GM10266 (cell line): Measurements from ENCODE around the gene ERI2.

Experiments used
- DNase-seq: peaks from one replicate; pipeline ENCODE4 v3.0.0; 2012; ENCODE audit errors: extremely low spot score
- TF ChIP-seq, protein P1 (sequence below): IDR thresholded peaks from 2 replicates; pipeline ENCODE4 v1.5.1; 2012; ENCODE audit warnings: mild to moderate bottlenecking, low read depth; ENCODE audit not compliant: control insufficient read depth, insufficient read depth; ENCODE audit errors: missing control alignments

ERI2 gene

DNA sequence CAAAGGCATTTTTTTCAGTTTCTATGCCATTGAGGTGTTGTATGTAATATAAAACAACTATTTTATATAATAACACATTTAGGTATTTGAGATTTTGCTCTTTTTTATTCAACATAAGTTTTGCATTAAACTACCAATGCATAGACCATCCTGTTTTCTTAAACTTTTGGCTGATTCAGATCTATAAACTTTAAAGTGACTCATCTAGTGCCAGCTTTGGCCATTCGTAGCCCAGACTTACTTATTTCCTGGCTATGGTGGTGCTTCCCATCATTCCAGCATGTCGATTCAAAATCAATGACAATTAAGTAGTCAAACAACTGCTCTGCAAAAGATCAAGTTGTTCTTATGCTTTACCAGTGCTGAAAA, 3.1 kb downstream of the ERI2 start:
- TF ChIP-seq, protein P1, sequence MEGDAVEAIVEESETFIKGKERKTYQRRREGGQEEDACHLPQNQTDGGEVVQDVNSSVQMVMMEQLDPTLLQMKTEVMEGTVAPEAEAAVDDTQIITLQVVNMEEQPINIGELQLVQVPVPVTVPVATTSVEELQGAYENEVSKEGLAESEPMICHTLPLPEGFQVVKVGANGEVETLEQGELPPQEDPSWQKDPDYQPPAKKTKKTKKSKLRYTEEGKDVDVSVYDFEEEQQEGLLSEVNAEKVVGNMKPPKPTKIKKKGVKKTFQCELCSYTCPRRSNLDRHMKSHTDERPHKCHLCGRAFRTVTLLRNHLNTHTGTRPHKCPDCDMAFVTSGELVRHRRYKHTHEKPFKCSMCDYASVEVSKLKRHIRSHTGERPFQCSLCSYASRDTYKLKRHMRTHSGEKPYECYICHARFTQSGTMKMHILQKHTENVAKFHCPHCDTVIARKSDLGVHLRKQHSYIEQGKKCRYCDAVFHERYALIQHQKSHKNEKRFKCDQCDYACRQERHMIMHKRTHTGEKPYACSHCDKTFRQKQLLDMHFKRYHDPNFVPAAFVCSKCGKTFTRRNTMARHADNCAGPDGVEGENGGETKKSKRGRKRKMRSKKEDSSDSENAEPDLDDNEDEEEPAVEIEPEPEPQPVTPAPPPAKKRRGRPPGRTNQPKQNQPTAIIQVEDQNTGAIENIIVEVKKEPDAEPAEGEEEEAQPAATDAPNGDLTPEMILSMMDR: no peak
- DNase-seq: no peak

DNA sequence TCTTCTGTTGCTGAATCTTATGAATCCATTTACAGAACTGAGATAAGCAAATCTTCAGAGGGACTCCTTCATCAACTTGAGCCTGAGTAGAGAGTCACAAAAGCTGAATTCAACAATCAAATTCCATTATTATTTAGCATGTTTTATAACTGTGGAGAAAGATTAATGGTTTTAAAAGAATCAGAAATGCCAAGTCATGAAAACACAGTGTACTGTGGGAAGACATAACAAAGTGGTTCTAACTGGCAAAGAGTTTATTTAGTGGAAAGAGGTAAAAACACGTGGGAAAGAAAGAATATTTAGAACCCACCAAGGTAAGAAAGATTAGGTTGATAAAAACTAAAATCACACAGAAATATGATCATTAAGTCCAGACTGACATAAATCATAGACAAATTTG, 5.0 kb downstream of the ERI2 start:
- no peak for DNase-seq
- TF ChIP-seq, protein P1: no peak

- no peak for DNase-seq
- TF ChIP-seq, protein P1: peak; percentile 26
These were observed 6.7 kb downstream of the ERI2 start for GRCh38 chr16:20799599-20799998.

DNA sequence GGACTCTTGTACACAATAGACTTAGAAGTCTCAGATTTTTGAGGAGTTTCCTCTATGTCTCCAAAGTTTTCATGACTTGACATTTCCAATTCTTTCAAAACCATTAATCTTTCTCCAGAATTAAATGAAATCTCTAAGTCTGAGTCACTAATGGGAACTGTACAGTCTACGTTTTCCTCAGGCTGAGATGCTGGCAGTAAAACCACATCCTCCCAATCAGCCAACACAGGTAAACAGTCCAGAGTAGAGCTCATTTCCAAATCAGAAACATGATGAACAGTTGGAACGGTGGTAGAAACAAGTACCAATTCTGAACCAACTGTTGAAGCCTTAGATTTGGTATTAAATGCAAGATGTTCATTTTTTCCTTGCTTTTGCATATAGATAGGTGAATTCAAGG, 7.9 kb downstream of the ERI2 start:
- DNase-seq: no peak
- TF ChIP-seq, protein P1: no peak

GRCh38 chr16:20791923-20792612, 14.2 kb downstream of the ERI2 start:
- DNase-seq: no peak
- TF ChIP-seq, protein P1: no peak

DNA sequence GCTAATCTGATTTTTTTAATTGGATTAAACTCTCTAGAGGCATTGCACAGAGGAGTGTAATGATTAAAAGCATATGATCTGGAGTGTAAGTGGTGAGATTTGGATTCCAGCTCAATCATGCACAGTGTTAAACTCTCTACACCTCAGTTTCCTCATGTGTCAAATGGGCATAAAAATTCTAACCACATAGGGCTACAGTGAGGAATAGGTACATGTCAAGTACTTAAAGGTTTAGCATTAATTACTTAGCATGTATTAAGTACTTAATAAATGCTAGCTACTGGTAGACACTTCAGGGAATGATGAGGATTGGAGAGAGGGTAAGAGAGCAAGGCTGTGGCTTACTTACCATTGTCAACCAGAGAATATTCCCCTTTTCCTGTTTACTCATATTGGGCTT, 17.1 kb downstream of the ERI2 start:
- TF ChIP-seq, protein P1: no peak
- DNase-seq: no peak

- DNase-seq: no peak
- TF ChIP-seq, protein P1: no peak
These were observed 22.1 kb downstream of the ERI2 start for GRCh38 chr16:20784204-20784603.
